Esophagus squamous epithelium (tissue), 5 donors: ENCODE data around the gene SPTLC3. TPM values are rescaled to one million over a fixed set of nuclear protein-coding genes. Genes with fewer than 3 reads are reported as not detected.

Experiments
- DNase-seq: peaks from one replicate; lab custom pipeline; 2025; lab: John Stamatoyannopoulos, UW
- H3K27ac ChIP-seq, 4 donors: fragments of 200-600 bp; sonication (generic); one replicate each; pipeline ENCODE4 v1.5.1; 2016 to 2019; ENCODE audit warnings: mild to moderate bottlenecking in 1 of 4
- H3K27me3 ChIP-seq, 4 donors: fragments of 200-600 bp; sonication (generic); 1 replicate in 3 of 4; 2 replicates in 1 of 4; pipeline versions ENCODE4 v1.5.1 to v1.6.0; 2017 to 2021; ENCODE audit warnings: antibody characterized with exemption in 1 of 4
- H3K36me3 ChIP-seq, 3 donors: fragments of 200-600 bp; sonication (generic); one replicate each; pipeline ENCODE4 v1.5.1; 2016 to 2019
- H3K4me1 ChIP-seq, 3 donors: fragments of 200-600 bp; sonication (generic); one replicate each; pipeline ENCODE4 v1.5.1; 2017 to 2019
- H3K4me3 ChIP-seq, 4 donors: fragments of 200-600 bp; sonication (generic); 1 replicate in 3 of 4; 2 replicates in 1 of 4; pipeline ENCODE4 v1.5.1; 2016 to 2019; ENCODE audit warnings: mild to moderate bottlenecking in 2 of 4, moderate library complexity in 1 of 4
- H3K9me3 ChIP-seq, 3 donors: fragments of 200-600 bp; sonication (generic); one replicate each; pipeline ENCODE4 v1.5.1; 2016 to 2019
- CTCF ChIP-seq, 6 experiments: fragments of 450-650 bp in 4 of 6; fragments of 200-600 bp in 2 of 6; sonication (generic) in 2 of 6; IDR thresholded peaks; one replicate each; pipeline ENCODE4 v1.5.1; 2016 to 2019; ENCODE audit warnings: antibody characterized with exemption in 6 of 6, mild to moderate bottlenecking in 4 of 6, moderate library complexity in 4 of 6
- POLR2A ChIP-seq, 4 donors: fragments of 450-650 bp; IDR thresholded peaks; one replicate each; pipeline ENCODE4 v1.6.1; 2017; ENCODE audit warnings: antibody characterized with exemption in 4 of 4, mild to moderate bottlenecking in 4 of 4, moderate library complexity in 3 of 4
- WGBS, 2 donors: methylation state at CpG; one replicate each; pipeline ENCODE4 v1.1.5; 2018; 5-methylcytosine and 5-hydroxymethylcytosine counted together
- intact Hi-C: fragments of 100-400 bp; cut with DNase I; formaldehyde crosslinking; loops from one replicate; pipeline ENCODE4 v1.15.0; 2022
- total RNA-seq, 4 donors: library from RNA; depleted of rRNA; stranded (reverse); fragments of >200 nt; gene quantifications; one replicate each; pipeline ENCODE4 v1.1.0, GENCODE V29; 2016
- donor health status: DM: yes; HTN: yes; CAD: no.

SPTLC3 gene
- total RNA-seq, 4 donors from 2014 or later, result 6.9 to 9.1 (median 7.3) TPM

GRCh38 chr20:13022401-13023155, 13.8 kb downstream of the SPTLC3 start:
- TF ChIP-seq CTCF (IDR thresholded peaks at IDR 0.05) (no peak), POLR2A (IDR thresholded peaks at IDR 0.05) (no peak)
- no peak for DNase-seq
- peaks cover 0 to 3% (median 0%) of the 10 kb centered on the region in 3 donors for H3K36me3 ChIP-seq
- no peak overlapping the region for H3K27ac ChIP-seq
- intact Hi-C loops, result no loop called here
- H3K4me1 ChIP-seq, result peaks cover 0 to 5% (median 0%) of the 10 kb centered on the region in 3 donors
- H3K4me3 ChIP-seq, result no peak overlapping the region
- WGBS, 2 donors, result 48 to 62% methylated on average over 3 of the region's 4 CpGs
- peaks cover 0 to 24% (median 8%) of the 10 kb centered on the region in 3 donors for H3K9me3 ChIP-seq
- H3K27me3 ChIP-seq, result no peaks in the 10 kb centered on the region

GRCh38 chr20:13024596-13024995, 15.8 kb downstream of the SPTLC3 start:
- peaks cover 0 to 24% (median 8%) of the 10 kb centered on the region in 3 donors for H3K9me3 ChIP-seq
- no peak overlapping the region for H3K27ac ChIP-seq
- peaks cover 0 to 3% (median 0%) of the 10 kb centered on the region in 3 donors for H3K36me3 ChIP-seq
- TF ChIP-seq POLR2A (IDR thresholded peaks at IDR 0.05) (no peak), CTCF (IDR thresholded peaks at IDR 0.05) (no peak)
- intact Hi-C loops, result no loop called here
- peaks cover 8 to 25% (median 11%) of the 10 kb centered on the region in 3 donors for H3K4me1 ChIP-seq
- no peak for DNase-seq
- no peak overlapping the region for H3K4me3 ChIP-seq
- no peaks in the 10 kb centered on the region for H3K27me3 ChIP-seq
- WGBS, 2 donors, result 49 to 82% methylated on average over 2 of the region's 2 CpGs

GRCh38 chr20:13025181-13025580, 16.4 kb downstream of the SPTLC3 start:
- DNase-seq, result no peak
- TF ChIP-seq POLR2A (IDR thresholded peaks at IDR 0.05) (no peak), CTCF (IDR thresholded peaks at IDR 0.05) (no peak)
- peaks cover 0 to 3% (median 0%) of the 10 kb centered on the region in 3 donors for H3K36me3 ChIP-seq
- H3K4me3 ChIP-seq, result no peak overlapping the region
- H3K4me1 ChIP-seq, result peaks cover 12 to 31% (median 14%) of the 10 kb centered on the region in 3 donors
- peaks cover 0 to 24% (median 8%) of the 10 kb centered on the region in 3 donors for H3K9me3 ChIP-seq
- H3K27me3 ChIP-seq, result no peaks in the 10 kb centered on the region
- no peak overlapping the region for H3K27ac ChIP-seq
- intact Hi-C loops, result no loop called here
- WGBS, 2 donors, result 71 to 83% methylated on average over 1 of the region's 1 CpG

DNA sequence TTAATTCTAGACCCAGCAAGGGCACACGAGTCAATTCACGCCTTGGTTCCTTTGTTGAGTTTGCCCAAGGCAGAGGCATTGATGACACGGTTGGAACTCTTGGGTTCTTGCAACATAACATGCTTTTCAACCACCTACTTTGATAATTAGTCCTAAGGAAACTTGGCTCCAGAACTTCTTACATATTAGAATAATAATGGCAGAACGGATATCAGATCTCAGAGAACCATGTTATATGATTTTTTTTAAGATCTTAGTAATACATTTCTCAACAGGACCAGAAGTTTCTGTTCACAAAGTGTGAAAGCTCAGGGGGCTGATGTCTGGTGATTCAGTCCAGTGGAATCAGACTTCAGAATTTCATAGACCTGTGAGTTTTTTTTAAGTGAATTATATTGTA, 19.2 kb downstream of the SPTLC3 start:
- H3K4me1 ChIP-seq, result peaks cover 12 to 35% (median 14%) of the 10 kb centered on the region in 3 donors
- intact Hi-C loops, result no loop called here
- H3K4me3 ChIP-seq, result no peak overlapping the region
- WGBS, 2 donors, result 28 to 48% methylated on average over 4 of the region's 4 CpGs
- H3K27me3 ChIP-seq, result no peaks in the 10 kb centered on the region
- TF ChIP-seq CTCF (IDR thresholded peaks at IDR 0.05) (no peak), POLR2A (IDR thresholded peaks at IDR 0.05) (no peak)
- H3K36me3 ChIP-seq, result no peaks in the 10 kb centered on the region
- DNase-seq, result no peak
- no peaks in the 10 kb centered on the region for H3K9me3 ChIP-seq
- peak overlapping the region in 2 of 4 donors; percentile 73 to 81 for H3K27ac ChIP-seq

- no peaks in the 10 kb centered on the region for H3K36me3 ChIP-seq
- intact Hi-C loops, result no loop called here
- TF ChIP-seq CTCF (IDR thresholded peaks at IDR 0.05) (no peak), POLR2A (IDR thresholded peaks at IDR 0.05) (no peak)
- 24 to 41% methylated on average over 3 of the region's 3 CpGs for WGBS, 2 donors
- no peak for DNase-seq
- H3K27me3 ChIP-seq, result no peaks in the 10 kb centered on the region
- no peak overlapping the region for H3K4me3 ChIP-seq
- peak overlapping the region; percentile 54 to 81 (median 68) for H3K27ac ChIP-seq
- H3K9me3 ChIP-seq, result no peaks in the 10 kb centered on the region
- H3K4me1 ChIP-seq, result peaks cover 12 to 35% (median 14%) of the 10 kb centered on the region in 3 donors
These were observed 19.9 kb downstream of the SPTLC3 start for GRCh38 chr20:13028673-13029072.
